Mesendoderm (in vitro differentiated cells): ENCODE data around the gene ANKEF1. TPM values are rescaled to one million over a fixed set of nuclear protein-coding genes. Genes with fewer than 3 reads are reported as not detected.

ENCODE experiments used
- DNase-seq: peaks from one replicate; pipeline ENCODE4 v3.0.0; 2013
- H2AK5ac ChIP-seq: 2 replicates; pipeline ENCODE4 v1.6.1; 2013; ENCODE audit warnings: low read length, inconsistent platforms
- H2BK120ac ChIP-seq: 2 replicates; pipeline ENCODE4 v1.6.1; 2013; ENCODE audit warnings: low read depth, mild to moderate bottlenecking, low read length, moderate library complexity, mixed read lengths
- H2BK15ac ChIP-seq: replicated peaks from 2 replicates; pipeline ENCODE4 v1.6.1; 2013; ENCODE audit warnings: low read depth, mild to moderate bottlenecking, moderate library complexity
- H2BK5ac ChIP-seq: 2 replicates; pipeline ENCODE4 v1.6.1; 2013; ENCODE audit warnings: low read length, inconsistent platforms
- H3K18ac ChIP-seq: 2 replicates; pipeline ENCODE4 v1.6.1; 2013; ENCODE audit warnings: mild to moderate bottlenecking, low read length, mixed read lengths
- H3K23ac ChIP-seq: one replicate; pipeline ENCODE4 v1.6.1; 2013; ENCODE audit warnings: low read length
- H3K27ac ChIP-seq: 2 replicates; pipeline ENCODE4 v1.5.1; 2013; ENCODE audit warnings: low read depth, mild to moderate bottlenecking, inconsistent platforms, low read length, moderate library complexity
- H3K27me3 ChIP-seq: 2 replicates; pipeline ENCODE4 v1.6.1; 2013; ENCODE audit warnings: low read length, control low read depth, mild to moderate bottlenecking, inconsistent platforms; ENCODE audit not compliant: insufficient read depth, poor library complexity
- H3K36me3 ChIP-seq: 2 replicates; pipeline ENCODE4 v1.6.1; 2013; ENCODE audit warnings: low read length, inconsistent platforms; ENCODE audit not compliant: control insufficient read depth, insufficient read depth
- H3K4ac ChIP-seq: one replicate; pipeline ENCODE4 v1.6.1; 2013; ENCODE audit warnings: low read depth, mild to moderate bottlenecking, low read length, moderate library complexity
- H3K4me1 ChIP-seq: 2 replicates; pipeline ENCODE4 v1.6.1; 2013; ENCODE audit warnings: low read depth, low read length, inconsistent platforms; ENCODE audit not compliant: control insufficient read depth
- H3K4me2 ChIP-seq: 2 replicates; pipeline ENCODE4 v1.6.1; 2013; ENCODE audit warnings: low read length
- H3K4me3 ChIP-seq: 2 replicates; pipeline ENCODE4 v1.5.1; 2013; ENCODE audit warnings: mild to moderate bottlenecking, low read length
- H3K56ac ChIP-seq: one replicate; pipeline ENCODE4 v1.6.1; 2013; ENCODE audit warnings: low read length
- H3K79me1 ChIP-seq: 2 replicates; pipeline ENCODE4 v1.6.1; 2013; ENCODE audit warnings: low read length, inconsistent platforms
- H3K79me2 ChIP-seq: 2 replicates; pipeline ENCODE4 v1.6.1; 2013; ENCODE audit warnings: mild to moderate bottlenecking, low read length; ENCODE audit not compliant: control insufficient read depth, insufficient read depth
- H3K9ac ChIP-seq: 2 replicates; pipeline ENCODE4 v1.6.1; 2013; ENCODE audit warnings: low read length, inconsistent platforms
- H4K5ac ChIP-seq: one replicate; pipeline ENCODE4 v1.6.1; 2013; ENCODE audit warnings: low read length
- H4K8ac ChIP-seq: one replicate; pipeline ENCODE4 v1.6.1; 2013; ENCODE audit warnings: low read depth, mild to moderate bottlenecking, control low read depth, low read length, moderate library complexity
- WGBS: extraction: QIAGEN DNeasy Blood & Tissue Kit; methylation state at CpG from one replicate; pipeline ENCODE4 v1.1.7; 2013; ENCODE audit warnings: low lambda C conversion rate, missing lambda C conversion rate; ENCODE audit not compliant: insufficient coverage; ENCODE audit errors: extremely low coverage; 5-methylcytosine and 5-hydroxymethylcytosine counted together
- polyA plus RNA-seq, 2 experiments: library from polyadenylated mRNA; stranded (reverse); fragments of 200-250 nt; gene quantifications; one replicate each; pipeline ENCODE4 v1.2.3, GENCODE V29; 2013

ANKEF1 gene
- 6.2 TPM for polyA plus RNA-seq (2013, experiment 1 of 2)
- 6.5 TPM for polyA plus RNA-seq (2013, experiment 2 of 2)

GRCh38 chr20:10034717-10035571 lies at the start of gene ANKEF1:
TSS of gene ANKEF1 (plus strand) at chr20:10034987. CDS start at chr20:10038302, 3,315 bp downstream.
- Histone ChIP-seq H3K18ac (peak within 1 kb of the TSS; percentile 29), H4K8ac (peak within 1 kb of the TSS; percentile 77), H3K4ac (no peak within 1 kb of the TSS), H3K27ac (no peak within 1 kb of the TSS), H2AK5ac (no peak within 1 kb of the TSS), H3K4me2 (peak within 1 kb of the TSS; percentile 62), H3K4me1 (no peaks in the 10 kb centered on the region), H2BK15ac (no peak within 1 kb of the TSS), H3K23ac (no peak within 1 kb of the TSS), H3K36me3 (no peaks in the 10 kb centered on the region), H2BK120ac (no peak within 1 kb of the TSS), H3K9ac (peak within 1 kb of the TSS; percentile 84), H3K56ac (peak within 1 kb of the TSS; percentile 91), H3K79me2 (no peaks in the 10 kb centered on the region), H3K27me3 (no peaks in the 10 kb centered on the region), H2BK5ac (no peak within 1 kb of the TSS), H3K79me1 (no peaks in the 10 kb centered on the region), H4K5ac (no peak within 1 kb of the TSS), H3K4me3 (peak within 1 kb of the TSS; percentile 69)
- no CpG with 5 or more reads among the region's 65 CpGs for WGBS
- peak; percentile 86 for DNase-seq

GRCh38 chr20:9985281-9985680 lies 49.5 kb upstream of the ANKEF1 start:
- Histone ChIP-seq H2BK15ac (no peak overlapping the region), H3K4ac (no peak overlapping the region), H4K5ac (no peak overlapping the region), H2AK5ac (no peak overlapping the region), H4K8ac (no peak overlapping the region), H3K27me3 (no peaks in the 10 kb centered on the region), H3K79me2 (no peaks in the 10 kb centered on the region), H3K27ac (no peak overlapping the region), H3K18ac (no peak overlapping the region), H3K23ac (no peak overlapping the region), H3K4me3 (no peak overlapping the region), H3K36me3 (no peaks in the 10 kb centered on the region), H3K4me1 (no peaks in the 10 kb centered on the region), H3K4me2 (no peak overlapping the region), H3K9ac (no peak overlapping the region), H2BK120ac (no peak overlapping the region), H3K79me1 (no peaks in the 10 kb centered on the region), H3K56ac (no peak overlapping the region), H2BK5ac (no peak overlapping the region)
- no peak for DNase-seq

- Histone ChIP-seq H3K79me1 (no peaks in the 10 kb centered on the region), H3K36me3 (no peaks in the 10 kb centered on the region), H4K8ac (no peak overlapping the region), H3K27me3 (no peaks in the 10 kb centered on the region), H3K79me2 (no peaks in the 10 kb centered on the region), H3K56ac (no peak overlapping the region), H2BK120ac (no peak overlapping the region), H3K27ac (no peak overlapping the region), H3K4me1 (no peaks in the 10 kb centered on the region), H3K4me3 (no peak overlapping the region), H3K4ac (no peak overlapping the region), H2BK5ac (no peak overlapping the region), H3K18ac (no peak overlapping the region), H3K23ac (no peak overlapping the region), H2BK15ac (no peak overlapping the region), H4K5ac (no peak overlapping the region), H3K9ac (no peak overlapping the region), H2AK5ac (no peak overlapping the region), H3K4me2 (no peak overlapping the region)
- DNase-seq, result no peak
- WGBS, result no CpG with 5 or more reads among the region's 2 CpGs
These were observed 49.0 kb upstream of the ANKEF1 start for GRCh38 chr20:9985773-9986172.

- Histone ChIP-seq H3K56ac (no peak overlapping the region), H2BK5ac (no peak overlapping the region), H3K27ac (no peak overlapping the region), H3K4me1 (no peaks in the 10 kb centered on the region), H3K23ac (no peak overlapping the region), H3K36me3 (no peaks in the 10 kb centered on the region), H2BK120ac (no peak overlapping the region), H2BK15ac (no peak overlapping the region), H3K4ac (no peak overlapping the region), H4K8ac (no peak overlapping the region), H3K4me2 (no peak overlapping the region), H3K9ac (no peak overlapping the region), H3K79me2 (no peaks in the 10 kb centered on the region), H3K79me1 (no peaks in the 10 kb centered on the region), H3K4me3 (no peak overlapping the region), H3K27me3 (no peaks in the 10 kb centered on the region), H3K18ac (no peak overlapping the region), H2AK5ac (no peak overlapping the region), H4K5ac (no peak overlapping the region)
- no peak for DNase-seq
- no CpG with 5 or more reads among the region's 1 CpG for WGBS
These were observed 45.6 kb upstream of the ANKEF1 start for GRCh38 chr20:9989066-9989724.

- no peak overlapping the region for H3K56ac ChIP-seq
- no peak overlapping the region for H4K8ac ChIP-seq
- no peak overlapping the region for H3K9ac ChIP-seq
- H3K27ac ChIP-seq, result no peak overlapping the region
- no peaks in the 10 kb centered on the region for H3K79me1 ChIP-seq
- no peaks in the 10 kb centered on the region for H3K27me3 ChIP-seq
- H2AK5ac ChIP-seq, result no peak overlapping the region
- no peaks in the 10 kb centered on the region for H3K36me3 ChIP-seq
- H4K5ac ChIP-seq, result no peak overlapping the region
- H3K4ac ChIP-seq, result no peak overlapping the region
- no peak for DNase-seq
- no peak overlapping the region for H2BK120ac ChIP-seq
- no peaks in the 10 kb centered on the region for H3K79me2 ChIP-seq
- H2BK5ac ChIP-seq, result no peak overlapping the region
- H3K23ac ChIP-seq, result no peak overlapping the region
- no peak overlapping the region for H3K18ac ChIP-seq
- WGBS, result no CpG with 5 or more reads among the region's 4 CpGs
- no peak overlapping the region for H3K4me2 ChIP-seq
- no peak overlapping the region for H3K4me3 ChIP-seq
- H2BK15ac ChIP-seq, result no peak overlapping the region
- no peaks in the 10 kb centered on the region for H3K4me1 ChIP-seq
These were observed 41.6 kb upstream of the ANKEF1 start for GRCh38 chr20:9993137-9993536.
